ENCODE data around the gene CYP26C1. TPM values are rescaled to one million over a fixed set of nuclear protein-coding genes. Genes with fewer than 3 reads are reported as not detected.
A peak's percentile ranks its signal among the peaks of the same experiment; 100 is the strongest.

Gene CYP26C1
- total RNA-seq, 1 experiment from 2014 or later, result 0.79 TPM

DNA sequence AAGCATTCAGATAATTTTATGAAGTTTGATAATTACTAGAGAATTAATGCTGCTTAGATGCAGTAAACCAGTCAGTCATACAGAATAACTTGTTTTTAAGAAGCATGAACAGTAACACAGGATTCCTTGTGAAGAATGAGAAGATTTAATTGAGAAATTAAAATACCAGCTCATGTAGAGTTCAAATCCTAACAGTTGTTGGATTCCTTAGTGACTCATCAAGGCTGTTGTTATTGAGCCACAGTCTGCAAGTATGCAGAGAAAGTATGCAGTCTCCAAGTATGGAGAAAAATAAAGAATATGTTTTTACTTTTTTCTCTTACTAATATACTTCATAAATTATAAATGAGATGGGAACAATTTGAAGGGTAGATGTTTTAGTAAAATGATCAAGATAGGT lies 30.2 kb upstream of the CYP26C1 start:
- no peak overlapping the region for H3T11ph ChIP-seq (ENCODE audit: low read length)
- no peak overlapping the region for H3K9ac ChIP-seq (ENCODE audit: extremely low read depth, insufficient read length, low read length)
- Mint-ChIP-seq H3K4me3 (no peak overlapping the region), H3K36me3 (ENCODE audit: insufficient read depth in 1 of 3, low read depth in 3 of 3) (peaks cover 0 to 17% (median 5%) of the 10 kb centered on the region in 3 experiments; a peak in 4 of 7 replicates), H3K9me3 (peaks cover 4 to 11% of the 10 kb centered on the region in 2 experiments; a peak in 3 of 5 replicates), H3K27ac (peak overlapping the region in 2 of 3 experiments; percentile 22 to 89; a peak in 3 of 7 replicates), H3K4me1 (peaks cover 29 to 35% of the 10 kb centered on the region in 2 experiments), H3K27me3 (ENCODE audit: low read depth) (no peaks in the 10 kb centered on the region)
- H4K91ac ChIP-seq (ENCODE audit: insufficient read length, low read depth, low read length), result no peak overlapping the region
- H3K27ac ChIP-seq (ENCODE audit: insufficient read length, low read depth, low read length), result no peak overlapping the region
- no peak overlapping the region for H4K5ac ChIP-seq (ENCODE audit: insufficient read length, low read depth, low read length)
- no peak overlapping the region for H2BK5ac ChIP-seq (ENCODE audit: insufficient read length, low read length)
- no peaks in the 10 kb centered on the region for H3K9me3 ChIP-seq (ENCODE audit: control insufficient read depth, low read depth, low read length)
- no peak overlapping the region for H3K4ac ChIP-seq (ENCODE audit: low read depth, low read length)
- H2BK120ac ChIP-seq (ENCODE audit: low read depth, low read length, poor library complexity, severe bottlenecking), result no peak overlapping the region
- H2BK15ac ChIP-seq (ENCODE audit: low read depth, low read length), result no peak overlapping the region
- no peak overlapping the region for H3K14ac ChIP-seq (ENCODE audit: insufficient read depth, low read length)
- no peak for DNase-seq
- no peaks in the 10 kb centered on the region for H3K23me2 ChIP-seq (ENCODE audit: insufficient read length, low read depth, low read length, poor library complexity, severe bottlenecking)
- no peak overlapping the region for H2BK12ac ChIP-seq (ENCODE audit: insufficient read length, low read depth, low read length)
- H3K79me2 ChIP-seq (ENCODE audit: insufficient read depth, low read length), result no peaks in the 10 kb centered on the region
- no peaks in the 10 kb centered on the region for H3K27me3 ChIP-seq (ENCODE audit: insufficient read depth, low read length)
- H3K23ac ChIP-seq (ENCODE audit: insufficient read length, low read depth, low read length), result no peak overlapping the region
- H3K4me1 ChIP-seq (ENCODE audit: insufficient read depth, low read length), result no peaks in the 10 kb centered on the region
- no peak overlapping the region for H2AFZ ChIP-seq (ENCODE audit: low read length)
- H2BK20ac ChIP-seq (ENCODE audit: low read depth, low read length, poor library complexity, severe bottlenecking), result no peak overlapping the region
- no peaks in the 10 kb centered on the region for H4K20me1 ChIP-seq (ENCODE audit: control insufficient read depth, insufficient read depth, insufficient read length)
- no peaks in the 10 kb centered on the region for H3K79me1 ChIP-seq (ENCODE audit: insufficient read depth, low read depth, low read length, poor library complexity, severe bottlenecking)
- no peak overlapping the region for H3K18ac ChIP-seq (ENCODE audit: insufficient read length, low read depth, low read length)
- no peak overlapping the region for H3K56ac ChIP-seq (ENCODE audit: insufficient read length, low read depth, low read length)
- H3K4me2 ChIP-seq (ENCODE audit: insufficient read depth, insufficient read length, low read length), result no peak overlapping the region
- no peak overlapping the region for H4K8ac ChIP-seq (replicated peaks; ENCODE audit: insufficient read length, low read depth, low read length)
- TF ChIP-seq, protein P1, sequence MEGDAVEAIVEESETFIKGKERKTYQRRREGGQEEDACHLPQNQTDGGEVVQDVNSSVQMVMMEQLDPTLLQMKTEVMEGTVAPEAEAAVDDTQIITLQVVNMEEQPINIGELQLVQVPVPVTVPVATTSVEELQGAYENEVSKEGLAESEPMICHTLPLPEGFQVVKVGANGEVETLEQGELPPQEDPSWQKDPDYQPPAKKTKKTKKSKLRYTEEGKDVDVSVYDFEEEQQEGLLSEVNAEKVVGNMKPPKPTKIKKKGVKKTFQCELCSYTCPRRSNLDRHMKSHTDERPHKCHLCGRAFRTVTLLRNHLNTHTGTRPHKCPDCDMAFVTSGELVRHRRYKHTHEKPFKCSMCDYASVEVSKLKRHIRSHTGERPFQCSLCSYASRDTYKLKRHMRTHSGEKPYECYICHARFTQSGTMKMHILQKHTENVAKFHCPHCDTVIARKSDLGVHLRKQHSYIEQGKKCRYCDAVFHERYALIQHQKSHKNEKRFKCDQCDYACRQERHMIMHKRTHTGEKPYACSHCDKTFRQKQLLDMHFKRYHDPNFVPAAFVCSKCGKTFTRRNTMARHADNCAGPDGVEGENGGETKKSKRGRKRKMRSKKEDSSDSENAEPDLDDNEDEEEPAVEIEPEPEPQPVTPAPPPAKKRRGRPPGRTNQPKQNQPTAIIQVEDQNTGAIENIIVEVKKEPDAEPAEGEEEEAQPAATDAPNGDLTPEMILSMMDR (conservative IDR thresholded peaks at IDR 0.05), result no peak
- H2AK5ac ChIP-seq (ENCODE audit: insufficient read length, low read length), result no peak overlapping the region

All from H9 (cell line).